LNCAP (cell line): Measurements from ENCODE around the gene SLC39A13.

Experiments used
- CTCF ChIP-seq: fragments of 450-650 bp; IDR thresholded peaks from 2 replicates; pipeline ENCODE4 v1.5.1; 2017; ENCODE audit warnings: mild to moderate bottlenecking

SLC39A13 gene

GRCh38 chr11:47408598-47409439 lies 429 bp downstream of the SLC39A13 start:
- no peak for TF ChIP-seq CTCF

GRCh38 chr11:47409440-47410369 lies 1.3 kb downstream of the SLC39A13 start:
- no peak for TF ChIP-seq CTCF

GRCh38 chr11:47410370-47411264 lies 2.2 kb downstream of the SLC39A13 start:
- TF ChIP-seq CTCF, result no peak

DNA sequence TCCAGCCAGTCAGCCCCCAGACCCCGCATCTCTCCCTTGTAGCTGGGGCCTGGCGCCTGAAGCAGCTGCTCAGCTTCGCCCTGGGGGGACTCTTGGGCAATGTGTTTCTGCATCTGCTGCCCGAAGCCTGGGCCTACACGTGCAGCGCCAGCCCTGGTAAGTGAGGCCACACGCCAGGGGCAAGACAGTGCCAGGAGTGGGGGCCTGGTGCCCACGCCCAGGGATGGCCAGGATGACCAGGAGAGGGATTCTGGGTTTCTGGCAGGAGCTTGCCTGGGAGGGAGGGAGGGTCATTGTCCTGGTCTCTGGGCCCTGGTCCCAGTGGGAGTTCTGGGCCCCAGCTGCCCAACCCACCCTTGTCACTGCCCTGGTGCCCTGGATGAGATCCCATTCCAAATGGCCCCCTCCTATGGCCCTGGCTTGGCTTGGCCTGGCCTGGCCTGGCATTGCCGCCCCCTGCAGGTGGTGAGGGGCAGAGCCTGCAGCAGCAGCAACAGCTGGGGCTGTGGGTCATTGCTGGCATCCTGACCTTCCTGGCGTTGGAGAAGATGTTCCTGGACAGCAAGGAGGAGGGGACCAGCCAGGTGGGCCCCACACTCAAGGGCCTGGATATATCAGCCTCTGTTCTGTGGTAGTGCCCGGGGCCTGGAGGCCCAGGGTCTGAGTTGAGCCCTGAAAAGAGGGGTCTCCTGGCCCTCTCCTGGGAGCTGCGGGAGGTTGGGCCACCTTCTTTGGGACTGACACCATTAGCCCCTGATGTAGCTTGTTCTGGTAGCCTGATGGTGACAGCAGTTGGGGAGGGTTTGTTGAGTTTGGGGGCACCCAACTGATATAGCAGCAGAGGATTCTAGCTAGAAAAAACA lies 3.7 kb downstream of the SLC39A13 start:
- TF ChIP-seq CTCF, result peak; percentile 81

DNA sequence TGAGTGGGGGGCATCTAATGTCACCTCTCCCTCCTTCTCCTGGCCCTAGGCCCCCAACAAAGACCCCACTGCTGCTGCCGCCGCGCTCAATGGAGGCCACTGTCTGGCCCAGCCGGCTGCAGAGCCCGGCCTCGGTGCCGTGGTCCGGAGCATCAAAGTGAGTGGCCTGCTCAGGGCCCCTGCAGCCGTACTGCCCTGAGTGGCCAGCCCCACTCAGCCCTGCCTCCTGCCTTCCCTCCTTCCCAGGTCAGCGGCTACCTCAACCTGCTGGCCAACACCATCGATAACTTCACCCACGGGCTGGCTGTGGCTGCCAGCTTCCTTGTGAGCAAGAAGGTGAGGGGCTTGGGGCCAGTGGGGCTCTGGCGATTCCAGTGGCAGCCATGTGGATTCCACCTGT lies 5.0 kb downstream of the SLC39A13 start:
- no peak for TF ChIP-seq CTCF

GRCh38 chr11:47413908-47414684 lies 5.7 kb downstream of the SLC39A13 start:
- TF ChIP-seq CTCF, result no peak
